ENCODE results near the gene GNAO1.

Gene GNAO1

GRCh38 chr16:56317998-56318826 lies 126.9 kb downstream of the GNAO1 start:
- DNase-seq = peak; percentile 77

- no peak for DNase-seq
These were observed 127.5 kb downstream of the GNAO1 start for GRCh38 chr16:56318827-56319140.

GRCh38 chr16:56319376-56319775 lies 128.1 kb downstream of the GNAO1 start:
- DNase-seq = no peak

- DNase-seq = no peak
These were observed 128.8 kb downstream of the GNAO1 start for GRCh38 chr16:56320056-56320455.

- DNase-seq = no peak
These were observed 129.7 kb downstream of the GNAO1 start for GRCh38 chr16:56320811-56321558.

- no peak for DNase-seq
These were observed 130.3 kb downstream of the GNAO1 start for GRCh38 chr16:56321571-56321970.

- DNase-seq = no peak
These were observed 133.1 kb downstream of the GNAO1 start for GRCh38 chr16:56324406-56324805.

GRCh38 chr16:56325956-56326355 lies 134.7 kb downstream of the GNAO1 start:
- no peak for DNase-seq

GRCh38 chr16:56327071-56327928 lies 136.0 kb downstream of the GNAO1 start:
- DNase-seq = no peak

GRCh38 chr16:56327929-56328258 lies 136.6 kb downstream of the GNAO1 start:
- DNase-seq = no peak

- no peak for DNase-seq
These were observed 137.2 kb downstream of the GNAO1 start for GRCh38 chr16:56328276-56329022.

- DNase-seq = no peak
These were observed 138.6 kb downstream of the GNAO1 start for GRCh38 chr16:56329887-56330286.

- DNase-seq = no peak
These were observed 139.2 kb downstream of the GNAO1 start for GRCh38 chr16:56330476-56330875.

GRCh38 chr16:56331399-56331798 lies 140.1 kb downstream of the GNAO1 start:
- DNase-seq = no peak

GRCh38 chr16:56331915-56332314 lies 140.6 kb downstream of the GNAO1 start:
- DNase-seq = no peak

GRCh38 chr16:56332464-56333079 lies 141.3 kb downstream of the GNAO1 start:
- DNase-seq = no peak

- no peak for DNase-seq
These were observed 143.5 kb downstream of the GNAO1 start for GRCh38 chr16:56334761-56335160.

GRCh38 chr16:56336071-56336688 lies 144.9 kb downstream of the GNAO1 start:
- DNase-seq = no peak

GRCh38 chr16:56336711-56337110 lies 145.4 kb downstream of the GNAO1 start:
- DNase-seq = no peak

GRCh38 chr16:56337131-56337857 lies 146.0 kb downstream of the GNAO1 start:
- DNase-seq = no peak

GRCh38 chr16:56337858-56338325 lies 146.6 kb downstream of the GNAO1 start:
- DNase-seq = no peak

Data from NCI-H1105 treated with DMSO at 0.1 percent for 48 hours (cell line).